Chondrocyte (in vitro differentiated cells): ENCODE results near the gene FBXO10. TPM values are rescaled to one million over a fixed set of nuclear protein-coding genes. Genes with fewer than 3 reads are reported as not detected.

Experiments
- DNase-seq: peaks from one replicate; pipeline ENCODE4 v3.0.0; 2021; ENCODE audit warnings: mixed read lengths, low spot score
- H3K27ac Mint-ChIP-seq: one replicate; pipeline ENCODE4 v1.8.0; 2021; ENCODE audit warnings: mild to moderate bottlenecking, moderate library complexity, mixed read lengths; ENCODE audit not compliant: unreplicated experiment
- H3K27me3 Mint-ChIP-seq: 2 replicates; pipeline ENCODE4 v1.8.0; 2021; ENCODE audit warnings: low read depth, mixed read lengths
- H3K36me3 Mint-ChIP-seq: 2 replicates; pipeline ENCODE4 v1.8.0; 2021; ENCODE audit warnings: low read depth, mixed read lengths
- H3K4me1 Mint-ChIP-seq: 2 replicates; pipeline ENCODE4 v1.8.0; 2021; ENCODE audit warnings: low read depth, mild to moderate bottlenecking, mixed read lengths
- H3K4me3 Mint-ChIP-seq: one replicate; pipeline ENCODE4 v1.8.0; 2021; ENCODE audit warnings: mild to moderate bottlenecking, moderate library complexity, mixed read lengths; ENCODE audit not compliant: unreplicated experiment
- H3K9me3 Mint-ChIP-seq: 2 replicates; pipeline ENCODE4 v1.8.0; 2021; ENCODE audit warnings: low read depth, mixed read lengths
- total RNA-seq: library from RNA; stranded (reverse); gene quantifications from 3 replicates; pipeline ENCODE4 v1.2.1, GENCODE V29; 2021
- TF ChIP-seq, protein P1 (sequence below): fragments of 200-600 bp; sonication (generic); IDR thresholded peaks from 2 replicates; pipeline ENCODE4 v1.5.0; 2021; ENCODE audit warnings: antibody characterized with exemption, mild to moderate bottlenecking, moderate library complexity

FBXO10 gene
- total RNA-seq, 1 donor from 2014 or later = 15.2 TPM

DNA sequence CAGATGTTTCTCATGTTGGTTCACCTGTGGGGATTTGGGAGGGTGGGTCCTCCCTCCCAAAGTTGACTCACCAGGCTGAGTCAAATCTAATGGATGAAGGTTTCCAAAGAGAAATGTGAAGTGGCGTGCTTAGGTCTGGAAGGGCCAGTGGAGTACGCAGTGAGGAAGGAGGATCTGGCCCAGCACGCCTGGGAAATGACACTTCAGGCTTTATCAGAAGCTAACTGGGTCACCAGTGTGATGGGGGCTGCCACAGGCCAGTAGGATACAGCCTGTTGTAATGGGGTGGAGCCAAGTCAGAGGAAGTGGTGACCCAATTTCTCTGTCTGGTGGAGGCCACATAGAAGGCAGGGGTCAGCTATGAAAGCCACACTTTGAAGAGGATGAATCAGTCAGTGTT, 72.4 kb downstream of the FBXO10 start:
- peaks cover 30% of the 10 kb centered on the region for H3K36me3 Mint-ChIP-seq
- H3K27me3 Mint-ChIP-seq = no peaks in the 10 kb centered on the region
- DNase-seq = no peak

DNA sequence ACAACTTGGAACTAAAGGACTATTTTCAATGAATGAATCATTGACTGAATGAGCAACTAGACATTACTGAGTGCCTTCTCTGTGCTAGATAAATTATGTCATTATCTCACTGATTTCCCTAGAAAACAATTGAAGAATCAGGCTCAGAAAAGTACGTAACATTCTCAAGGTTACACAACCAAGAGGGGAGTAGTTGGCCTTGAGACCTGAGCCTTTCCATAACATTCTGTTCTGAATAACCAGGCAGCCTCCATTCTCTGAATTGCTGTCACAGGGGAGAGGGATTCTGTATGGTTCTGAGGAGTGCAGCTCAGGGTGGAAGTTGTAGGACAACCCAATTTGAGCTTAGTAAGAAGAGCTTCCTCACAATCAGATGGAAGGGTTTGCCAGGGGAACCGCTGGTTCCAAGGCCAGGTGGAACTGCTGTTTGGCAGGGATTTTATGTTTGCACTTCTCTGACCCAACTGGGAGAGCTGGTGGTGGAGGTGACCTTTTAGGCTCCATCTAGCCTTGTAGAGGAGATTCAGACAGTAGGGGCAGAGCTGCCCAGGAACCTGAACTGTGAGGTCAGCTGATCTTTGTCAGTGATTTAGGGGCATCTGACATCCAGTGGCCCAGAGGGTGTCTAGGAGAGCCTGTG, 74.1 kb downstream of the FBXO10 start:
- TF ChIP-seq, protein P1, sequence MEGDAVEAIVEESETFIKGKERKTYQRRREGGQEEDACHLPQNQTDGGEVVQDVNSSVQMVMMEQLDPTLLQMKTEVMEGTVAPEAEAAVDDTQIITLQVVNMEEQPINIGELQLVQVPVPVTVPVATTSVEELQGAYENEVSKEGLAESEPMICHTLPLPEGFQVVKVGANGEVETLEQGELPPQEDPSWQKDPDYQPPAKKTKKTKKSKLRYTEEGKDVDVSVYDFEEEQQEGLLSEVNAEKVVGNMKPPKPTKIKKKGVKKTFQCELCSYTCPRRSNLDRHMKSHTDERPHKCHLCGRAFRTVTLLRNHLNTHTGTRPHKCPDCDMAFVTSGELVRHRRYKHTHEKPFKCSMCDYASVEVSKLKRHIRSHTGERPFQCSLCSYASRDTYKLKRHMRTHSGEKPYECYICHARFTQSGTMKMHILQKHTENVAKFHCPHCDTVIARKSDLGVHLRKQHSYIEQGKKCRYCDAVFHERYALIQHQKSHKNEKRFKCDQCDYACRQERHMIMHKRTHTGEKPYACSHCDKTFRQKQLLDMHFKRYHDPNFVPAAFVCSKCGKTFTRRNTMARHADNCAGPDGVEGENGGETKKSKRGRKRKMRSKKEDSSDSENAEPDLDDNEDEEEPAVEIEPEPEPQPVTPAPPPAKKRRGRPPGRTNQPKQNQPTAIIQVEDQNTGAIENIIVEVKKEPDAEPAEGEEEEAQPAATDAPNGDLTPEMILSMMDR = no peak
- H3K27me3 Mint-ChIP-seq = no peaks in the 10 kb centered on the region
- no peak overlapping the region for H3K4me3 Mint-ChIP-seq
- no peak overlapping the region for H3K27ac Mint-ChIP-seq
- DNase-seq = no peak
- no peaks in the 10 kb centered on the region for H3K4me1 Mint-ChIP-seq
- H3K9me3 Mint-ChIP-seq = no peaks in the 10 kb centered on the region
- H3K36me3 Mint-ChIP-seq = peaks cover 34% of the 10 kb centered on the region

More for the DNA sequence above, 72.4 kb downstream of the FBXO10 start:
- TF ChIP-seq, protein P1 = no peak
- no peak overlapping the region for H3K27ac Mint-ChIP-seq
- no peaks in the 10 kb centered on the region for H3K9me3 Mint-ChIP-seq
- no peak overlapping the region for H3K4me3 Mint-ChIP-seq
- H3K4me1 Mint-ChIP-seq = no peaks in the 10 kb centered on the region

DNA sequence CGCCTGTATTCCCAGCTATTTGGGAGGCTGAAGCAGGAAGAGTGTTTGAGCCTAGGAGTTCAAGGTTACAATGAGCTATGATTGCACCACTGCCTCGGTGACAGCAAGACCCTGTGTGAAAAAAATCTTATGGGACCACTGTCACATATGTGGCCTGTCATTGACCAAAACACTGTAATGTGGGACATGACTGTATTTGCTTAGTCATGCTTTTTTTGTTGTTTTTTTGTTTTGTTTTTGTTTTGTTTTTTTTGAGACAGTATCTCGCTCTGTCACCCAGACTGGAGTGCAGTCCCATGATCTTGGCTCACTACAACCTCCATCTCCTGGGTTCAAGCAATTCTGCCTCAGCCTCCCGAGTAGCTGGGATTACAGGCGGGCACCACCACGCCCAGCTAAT, 76.9 kb downstream of the FBXO10 start:
- Mint-ChIP-seq H3K9me3 (no peaks in the 10 kb centered on the region), H3K36me3 (peaks cover 44% of the 10 kb centered on the region)

DNA sequence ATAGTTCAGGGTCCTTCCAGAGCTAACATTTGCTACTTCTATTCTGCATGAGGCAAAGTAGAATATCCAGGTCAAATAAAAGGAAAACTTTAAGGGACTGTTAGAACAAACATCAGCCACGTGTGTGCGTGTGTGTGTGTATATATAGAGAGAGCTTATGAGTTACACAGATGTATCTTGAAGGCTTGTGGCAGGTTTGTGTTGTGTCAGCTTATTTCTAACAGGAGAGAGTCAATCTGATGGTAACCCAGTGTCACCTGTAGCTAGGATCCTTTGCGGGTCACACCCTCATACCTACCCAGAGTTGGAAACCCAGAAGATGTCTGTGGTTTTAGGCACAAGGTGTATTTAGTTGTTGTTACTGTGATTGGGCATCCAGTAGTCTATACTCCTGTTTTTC, 77.7 kb downstream of the FBXO10 start:
- H3K4me3 Mint-ChIP-seq = no peak overlapping the region
- peaks cover 41% of the 10 kb centered on the region for H3K36me3 Mint-ChIP-seq
- H3K4me1 Mint-ChIP-seq = no peaks in the 10 kb centered on the region
- H3K27me3 Mint-ChIP-seq = no peaks in the 10 kb centered on the region
- TF ChIP-seq, protein P1 = no peak
- no peak for DNase-seq
- no peaks in the 10 kb centered on the region for H3K9me3 Mint-ChIP-seq
- no peak overlapping the region for H3K27ac Mint-ChIP-seq

More for the DNA sequence above, 76.9 kb downstream of the FBXO10 start:
- no peaks in the 10 kb centered on the region for H3K4me1 Mint-ChIP-seq
- H3K27me3 Mint-ChIP-seq = no peaks in the 10 kb centered on the region
- TF ChIP-seq, protein P1 = no peak
- no peak overlapping the region for H3K4me3 Mint-ChIP-seq
- DNase-seq = no peak
- no peak overlapping the region for H3K27ac Mint-ChIP-seq

DNA sequence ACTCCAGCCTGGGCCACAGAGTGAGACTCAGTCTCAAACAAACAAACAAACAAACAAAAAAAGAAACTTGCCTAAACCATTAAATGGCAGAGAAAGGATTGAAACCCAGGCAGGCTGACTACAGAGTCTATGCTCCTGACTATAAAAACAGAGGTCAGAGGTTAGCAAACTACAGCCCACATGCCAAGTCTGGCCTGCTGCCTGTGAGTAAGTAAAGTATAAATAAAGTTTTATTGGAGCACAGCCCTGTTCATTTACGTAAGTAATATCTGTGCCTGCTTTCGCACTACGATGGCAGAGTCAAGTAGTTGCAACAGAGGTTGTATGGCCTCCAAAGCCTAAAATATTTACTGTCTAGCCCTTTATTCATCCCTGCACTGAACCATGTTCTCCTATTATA, 78.9 kb downstream of the FBXO10 start:
- no peaks in the 10 kb centered on the region for H3K4me1 Mint-ChIP-seq
- peaks cover 37% of the 10 kb centered on the region for H3K36me3 Mint-ChIP-seq
- DNase-seq = no peak
- H3K27ac Mint-ChIP-seq = no peak overlapping the region
- H3K27me3 Mint-ChIP-seq = no peaks in the 10 kb centered on the region
- TF ChIP-seq, protein P1 = no peak
- no peak overlapping the region for H3K4me3 Mint-ChIP-seq
- H3K9me3 Mint-ChIP-seq = no peaks in the 10 kb centered on the region
